Activated CD4-positive, alpha-beta memory T cell treated with anti-CD3 and anti-CD28 coated beads for 36 hours (primary cell): Measurements from ENCODE around the gene CACNA2D2. TPM values are rescaled to one million over a fixed set of nuclear protein-coding genes. Genes with fewer than 3 reads are reported as not detected.
A peak's percentile ranks its signal among the peaks of the same experiment; 100 is the strongest.

ENCODE experiments used
- CTCF ChIA-PET: fragments of 350-600 bp; sonication (Branson Sonifier 250); formaldehyde crosslinking; loops from one replicate; lab custom pipeline; 2021; ENCODE audit warnings: antibody characterized with exemption, inconsistent platforms; lab: Charles Lee
- POLR2A ChIA-PET: fragments of 350-600 bp; sonication (Branson Sonifier 250); formaldehyde crosslinking; loops from one replicate; lab custom pipeline; 2021; ENCODE audit warnings: antibody characterized with exemption; lab: Charles Lee
- DNase-seq: peaks from one replicate; pipeline ENCODE4 v3.0.0-alpha.2; 2020
- H3K27ac Mint-ChIP-seq: one replicate; pipeline ENCODE4 v1.8.0; 2021; ENCODE audit warnings: mixed read lengths
- H3K27me3 Mint-ChIP-seq: one replicate; pipeline ENCODE4 v1.8.0; 2021; ENCODE audit warnings: mixed read lengths
- H3K36me3 Mint-ChIP-seq: one replicate; pipeline ENCODE4 v1.8.0; 2021; ENCODE audit warnings: mixed read lengths
- H3K4me1 Mint-ChIP-seq: one replicate; pipeline ENCODE4 v1.8.0; 2021; ENCODE audit warnings: low read depth, mixed read lengths
- H3K4me3 Mint-ChIP-seq: one replicate; pipeline ENCODE4 v1.8.0; 2021; ENCODE audit warnings: mild to moderate bottlenecking, mixed read lengths
- H3K9me3 Mint-ChIP-seq: one replicate; pipeline ENCODE4 v1.8.0; 2021; ENCODE audit warnings: mixed read lengths
- intact Hi-C: fragments of 100-400 bp; cut with micrococcal nuclease; formaldehyde crosslinking; loops from one replicate; pipeline ENCODE4 v1.15.1; 2023
- total RNA-seq, 2 experiments: library from RNA; stranded (reverse); gene quantifications; one replicate each; pipeline ENCODE4 v1.2.3, GENCODE V29; 2021

Gene CACNA2D2
- total RNA-seq, 2 experiments from 2014 or later = 0.63 to 0.69 TPM

DNA sequence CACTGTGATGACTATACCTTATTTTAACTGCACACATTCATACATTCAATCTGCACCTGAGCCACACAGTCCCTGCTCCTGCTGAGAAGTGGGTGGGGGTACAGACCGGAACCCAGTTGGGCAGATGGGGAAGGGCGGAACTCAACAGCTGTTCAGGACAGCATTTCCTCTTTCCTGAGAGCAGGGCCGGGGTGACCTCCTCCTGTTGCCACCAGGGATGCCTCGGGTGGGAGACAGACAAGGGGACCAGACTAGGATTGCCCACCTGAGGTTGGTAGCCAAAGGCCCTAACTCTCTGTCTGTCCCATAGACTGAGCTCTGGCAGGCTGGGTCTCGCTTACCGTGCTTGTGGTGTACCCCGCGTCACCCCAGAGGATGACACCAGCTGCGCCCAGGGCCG, 184.8 kb downstream of the CACNA2D2 start:
- CTCF ChIA-PET = interaction anchor here (0.6 to 0.7 kb wide), 2 partner anchors 62 to 92 kb away, joined by 3 read pairs; no protein-coding TSS in a partner anchor
- no peak for DNase-seq

DNA sequence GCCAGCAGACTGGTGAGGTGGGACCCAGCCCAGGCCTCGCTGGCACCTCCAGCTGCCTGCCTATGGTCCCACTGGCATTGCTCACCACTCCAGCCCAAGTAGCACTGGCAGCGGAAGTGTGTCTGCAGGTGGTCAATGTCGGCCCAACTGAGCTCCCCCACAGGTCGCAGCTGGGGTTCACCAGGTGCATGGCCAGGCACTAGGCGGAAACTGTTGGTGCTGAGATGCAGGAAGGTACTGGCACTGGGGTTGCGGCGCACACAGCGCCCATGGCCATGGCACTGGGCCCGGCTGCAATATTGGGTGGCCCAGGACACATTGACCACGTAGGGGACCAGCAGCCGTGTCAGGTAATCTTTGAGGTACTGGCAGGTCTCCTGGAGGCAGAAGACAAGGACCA, 185.3 kb downstream of the CACNA2D2 start:
- Mint-ChIP-seq H3K36me3 (no peaks in the 10 kb centered on the region), H3K9me3 (no peaks in the 10 kb centered on the region), H3K27me3 (no peaks in the 10 kb centered on the region), H3K4me3 (no peak overlapping the region), H3K4me1 (peaks cover 32% of the 10 kb centered on the region), H3K27ac (no peak overlapping the region)
- DNase-seq = no peak
- CTCF ChIA-PET = interaction anchor here (2.4 kb wide), 1 partner anchor 8 kb away, joined by 8 read pairs; no protein-coding TSS in a partner anchor
- intact Hi-C loops = no loop called here
- POLR2A ChIA-PET = interaction anchor here (1.4 to 2.2 kb wide), 2 partner anchors 10 to 18 kb away, joined by 4 to 7 read pairs; partner anchors contain the start of genes HYAL3, NAA80 and TUSC2

More for the DNA sequence above, 184.8 kb downstream of the CACNA2D2 start:
- H3K4me1 Mint-ChIP-seq = peaks cover 33% of the 10 kb centered on the region
- H3K27ac Mint-ChIP-seq = no peak overlapping the region
- POLR2A ChIA-PET = interaction anchor here (1.4 to 2.4 kb wide), 3 partner anchors 9 to 19 kb away, joined by 4 to 7 read pairs (median 7); partner anchors contain the start of genes HYAL3, NAA80 and TUSC2
- H3K36me3 Mint-ChIP-seq = no peaks in the 10 kb centered on the region
- intact Hi-C loops = no loop called here
- H3K4me3 Mint-ChIP-seq = no peak overlapping the region
- no peaks in the 10 kb centered on the region for H3K9me3 Mint-ChIP-seq
- H3K27me3 Mint-ChIP-seq = no peaks in the 10 kb centered on the region

GRCh38 chr3:50317300-50317699, 186.1 kb downstream of the CACNA2D2 start:
- ChIA-PET POLR2A (interaction anchor here (2.2 kb wide), 1 partner anchor 11 kb away, joined by 7 read pairs; the partner anchor contains the start of gene TUSC2), CTCF (interaction anchor here (2.4 kb wide), 1 partner anchor 9 kb away, joined by 8 read pairs; no protein-coding TSS in a partner anchor)
- H3K4me1 Mint-ChIP-seq = peaks cover 29% of the 10 kb centered on the region
- peak overlapping the region; percentile 81 for H3K27ac Mint-ChIP-seq
- H3K36me3 Mint-ChIP-seq = no peaks in the 10 kb centered on the region
- H3K9me3 Mint-ChIP-seq = no peaks in the 10 kb centered on the region
- no peak overlapping the region for H3K4me3 Mint-ChIP-seq
- intact Hi-C loops = no loop called here
- no peaks in the 10 kb centered on the region for H3K27me3 Mint-ChIP-seq
- no peak for DNase-seq

- peaks cover 29% of the 10 kb centered on the region for H3K4me1 Mint-ChIP-seq
- H3K9me3 Mint-ChIP-seq = no peaks in the 10 kb centered on the region
- ChIA-PET CTCF (interaction anchor here (2.4 kb wide), 1 partner anchor 9 kb away, joined by 8 read pairs; no protein-coding TSS in a partner anchor), POLR2A (no interaction called here)
- intact Hi-C loops = loop anchor here (1.0 kb wide), 1 partner anchor 12 kb away; no protein-coding TSS in a partner anchor
- H3K27me3 Mint-ChIP-seq = no peaks in the 10 kb centered on the region
- H3K36me3 Mint-ChIP-seq = no peaks in the 10 kb centered on the region
- DNase-seq = peak; percentile 82
- peak overlapping the region; percentile 81 for H3K27ac Mint-ChIP-seq
- peak overlapping the region; percentile 20 for H3K4me3 Mint-ChIP-seq
Measured at GRCh38 chr3:50316657-50317242, 186.7 kb downstream of the CACNA2D2 start.

DNA sequence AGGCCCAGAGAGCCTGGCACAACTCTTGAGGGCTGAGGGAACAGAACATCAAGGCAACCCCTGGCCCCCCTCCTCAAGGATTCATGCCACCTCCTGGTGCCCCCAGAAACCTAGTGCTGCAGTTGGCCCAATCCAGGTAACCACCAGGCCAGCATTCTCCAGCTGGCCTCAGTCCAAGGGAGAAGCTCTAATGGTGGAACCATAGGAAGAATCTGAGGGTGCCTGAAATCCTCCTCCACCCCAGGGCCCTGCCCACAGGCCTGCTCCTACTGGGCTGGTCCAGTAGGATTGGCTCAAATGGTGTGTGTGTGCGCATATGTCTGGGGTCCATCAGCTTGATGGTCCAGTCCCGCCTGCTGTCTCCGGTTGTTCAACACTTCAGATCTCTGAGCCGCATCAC, 188.6 kb downstream of the CACNA2D2 start:
- H3K4me1 Mint-ChIP-seq = peaks cover 22% of the 10 kb centered on the region

GRCh38 chr3:50314342-50314741, 189.1 kb downstream of the CACNA2D2 start:
- DNase-seq = no peak
- peaks cover 3% of the 10 kb centered on the region for H3K36me3 Mint-ChIP-seq
- no peak overlapping the region for H3K4me3 Mint-ChIP-seq
- CTCF ChIA-PET = interaction anchor here (2.5 kb wide), 1 partner anchor 10 kb away, joined by 13 read pairs; no protein-coding TSS in a partner anchor
- H3K27me3 Mint-ChIP-seq = no peaks in the 10 kb centered on the region
- intact Hi-C loops = no loop called here
- no peak overlapping the region for H3K27ac Mint-ChIP-seq
- H3K9me3 Mint-ChIP-seq = no peaks in the 10 kb centered on the region
- peaks cover 18% of the 10 kb centered on the region for H3K4me1 Mint-ChIP-seq
- POLR2A ChIA-PET = interaction anchor here (1.3 to 1.4 kb wide), 2 partner anchors 15 to 23 kb away, joined by 4 to 5 read pairs; partner anchors contain the start of genes HYAL3 and NAA80

More for the DNA sequence above, 188.6 kb downstream of the CACNA2D2 start:
- Mint-ChIP-seq H3K36me3 (peaks cover 3% of the 10 kb centered on the region), H3K27ac (no peak overlapping the region), H3K4me3 (no peak overlapping the region), H3K9me3 (no peaks in the 10 kb centered on the region), H3K27me3 (no peaks in the 10 kb centered on the region)
- intact Hi-C loops = no loop called here
- POLR2A ChIA-PET = interaction anchor here (1.3 to 1.4 kb wide), 2 partner anchors 15 to 22 kb away, joined by 4 to 5 read pairs; partner anchors contain the start of genes HYAL3 and NAA80
- DNase-seq = no peak
- CTCF ChIA-PET = interaction anchor here (1.0 to 2.5 kb wide), 3 partner anchors 10 to 40 kb away, joined by 3 to 13 read pairs (median 3); partner anchors contain the start of gene LSMEM2

Other genes starting within 250 kb of the CACNA2D2 start
- gene SEMA3B, start 234.5 kb downstream of the CACNA2D2 start, total RNA-seq = under 1 TPM; 0.86 to 0.97 TPM
- not detected for gene LSMEM2, start 224.5 kb downstream of the CACNA2D2 start, total RNA-seq
- gene IFRD2, start 211.2 kb downstream of the CACNA2D2 start, total RNA-seq = 100 to 1,000 TPM; 111 to 112 TPM
- 1 to 10 TPM; 2.5 to 4.0 TPM for gene HYAL3, start 204.2 kb downstream of the CACNA2D2 start, total RNA-seq
- 10 to 100 TPM; 18.8 to 19.6 TPM for gene NAA80, start 204.2 kb downstream of the CACNA2D2 start, total RNA-seq
- gene HYAL1, start 200.1 kb downstream of the CACNA2D2 start, total RNA-seq = under 1 TPM in 1 of 2 experiments, not detected in 1; 0.14 TPM
- gene HYAL2, start 180.9 kb downstream of the CACNA2D2 start, total RNA-seq = 1 to 10 TPM; 4.8 to 5.7 TPM
- gene TUSC2, start 175.4 kb downstream of the CACNA2D2 start, total RNA-seq = 10 to 100 TPM; 18.7 to 19.7 TPM
- 10 to 100 TPM; 48.8 to 52.6 TPM for gene RASSF1, start 162.8 kb downstream of the CACNA2D2 start, total RNA-seq
- under 1 TPM; 0.94 to 1.00 TPM for gene ZMYND10, start 157.9 kb downstream of the CACNA2D2 start, total RNA-seq
- 10 to 100 TPM; 33.2 to 35.8 TPM for gene NPRL2, start 152.9 kb downstream of the CACNA2D2 start, total RNA-seq
- gene CYB561D2, start 152.8 kb downstream of the CACNA2D2 start, total RNA-seq = 10 to 100 TPM; 17.8 to 20.1 TPM
- 10 to 100 TPM; 16.0 TPM for gene TMEM115, start 144.1 kb downstream of the CACNA2D2 start, total RNA-seq
- gene C3orf18, start 64.1 kb upstream of the CACNA2D2 start, total RNA-seq = 10 to 100 TPM; 16.7 to 17.0 TPM
- gene HEMK1, start 65.9 kb upstream of the CACNA2D2 start, total RNA-seq = 10 to 100 TPM; 78.7 to 82.6 TPM
- gene CISH, start 108.1 kb upstream of the CACNA2D2 start, total RNA-seq = 100 to 1,000 TPM; 319 TPM
- 100 to 1,000 TPM; 186 to 187 TPM for gene MAPKAPK3, start 113.5 kb upstream of the CACNA2D2 start, total RNA-seq
- gene DOCK3, start 171.3 kb upstream of the CACNA2D2 start, total RNA-seq = 1 to 10 TPM; 2.7 to 2.9 TPM